Prostate gland (tissue), 2 donors: Measurements from ENCODE around the gene TMEM79. TPM values are rescaled to one million over a fixed set of nuclear protein-coding genes. Genes with fewer than 3 reads are reported as not detected.
A peak's percentile ranks its signal among the peaks of the same experiment; 100 is the strongest.

Experiments used
- DNase-seq: peaks from one replicate; pipeline ENCODE4 v3.0.0-alpha.2; 2019; ENCODE audit warnings: low spot score
- H3K27ac ChIP-seq, 2 donors: fragments of 200-600 bp; sonication (generic); 2 replicates each; pipeline ENCODE4 v1.5.1; 2017 to 2019
- H3K27me3 ChIP-seq: fragments of 200-600 bp; sonication (generic); replicated peaks from 2 replicates; pipeline ENCODE4 v1.5.1; 2019; ENCODE audit not compliant: insufficient read depth
- H3K36me3 ChIP-seq, 2 donors: fragments of 200-600 bp; sonication (generic); 1 replicate in 1 of 2; 2 replicates in 1 of 2; pipeline versions ENCODE4 v1.5.1 to v1.8.1; 2017 to 2019
- H3K4me1 ChIP-seq: fragments of 200-600 bp; sonication (generic); replicated peaks from 2 replicates; pipeline ENCODE4 v1.5.1; 2019
- H3K4me3 ChIP-seq, 2 donors: fragments of 200-600 bp; sonication (generic); 2 replicates each; pipeline ENCODE4 v1.5.1; 2017 to 2019
- H3K9me3 ChIP-seq: fragments of 200-600 bp; sonication (generic); 2 replicates; pipeline ENCODE4 v1.5.1; 2017
- POLR2A ChIP-seq: fragments of 450-650 bp; IDR thresholded peaks from one replicate; pipeline ENCODE4 v1.6.1; 2016; ENCODE audit warnings: antibody characterized with exemption, mild to moderate bottlenecking
- POLR2AphosphoS5 ChIP-seq: sonication (generic); formaldehyde crosslinking; IDR thresholded peaks from one replicate; pipeline ENCODE4 v1.6.1; 2017; ENCODE audit warnings: antibody characterized with exemption
- WGBS: methylation state at CpG from one replicate; pipeline ENCODE4 v1.1.5; 2018; 5-methylcytosine and 5-hydroxymethylcytosine counted together
- intact Hi-C: fragments of 100-400 bp; cut with DNase I; formaldehyde crosslinking; loops from one replicate; pipeline ENCODE4 v1.14.2; 2022
- total RNA-seq, 2 donors: library from RNA; depleted of rRNA; stranded (reverse); fragments of >200 nt; gene quantifications; one replicate each; pipeline ENCODE4 v1.1.0, GENCODE V29; 2016
- TF ChIP-seq, protein P1 (sequence below), 4 experiments: fragments of 200-600 bp in 2 of 4; fragments of 450-650 bp in 2 of 4; sonication (generic) in 2 of 4; IDR thresholded peaks; 1 replicate in 3 of 4; 2 replicates in 1 of 4; pipeline ENCODE4 v1.5.1; 2016 to 2019; ENCODE audit warnings: antibody characterized with exemption in 4 of 4, mild to moderate bottlenecking in 2 of 4, moderate library complexity in 2 of 4

Gene TMEM79
- total RNA-seq, 2 donors from 2014 or later = 20.7 to 34.3 TPM

- no peak for DNase-seq
- no peak within 1 kb of the TSS for H3K4me3 ChIP-seq
- TF ChIP-seq, protein P1, sequence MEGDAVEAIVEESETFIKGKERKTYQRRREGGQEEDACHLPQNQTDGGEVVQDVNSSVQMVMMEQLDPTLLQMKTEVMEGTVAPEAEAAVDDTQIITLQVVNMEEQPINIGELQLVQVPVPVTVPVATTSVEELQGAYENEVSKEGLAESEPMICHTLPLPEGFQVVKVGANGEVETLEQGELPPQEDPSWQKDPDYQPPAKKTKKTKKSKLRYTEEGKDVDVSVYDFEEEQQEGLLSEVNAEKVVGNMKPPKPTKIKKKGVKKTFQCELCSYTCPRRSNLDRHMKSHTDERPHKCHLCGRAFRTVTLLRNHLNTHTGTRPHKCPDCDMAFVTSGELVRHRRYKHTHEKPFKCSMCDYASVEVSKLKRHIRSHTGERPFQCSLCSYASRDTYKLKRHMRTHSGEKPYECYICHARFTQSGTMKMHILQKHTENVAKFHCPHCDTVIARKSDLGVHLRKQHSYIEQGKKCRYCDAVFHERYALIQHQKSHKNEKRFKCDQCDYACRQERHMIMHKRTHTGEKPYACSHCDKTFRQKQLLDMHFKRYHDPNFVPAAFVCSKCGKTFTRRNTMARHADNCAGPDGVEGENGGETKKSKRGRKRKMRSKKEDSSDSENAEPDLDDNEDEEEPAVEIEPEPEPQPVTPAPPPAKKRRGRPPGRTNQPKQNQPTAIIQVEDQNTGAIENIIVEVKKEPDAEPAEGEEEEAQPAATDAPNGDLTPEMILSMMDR (IDR thresholded peaks at IDR 0.05) = no peak
- TF ChIP-seq POLR2AphosphoS5 (no peak), POLR2A (no peak)
- H3K27me3 ChIP-seq = no peaks in the 10 kb centered on the region
- intact Hi-C loops = no loop called here
- H3K36me3 ChIP-seq = no peaks in the 10 kb centered on the region
- 89% methylated on average over 19 of the region's 19 CpGs for WGBS
- no peak within 1 kb of the TSS for H3K27ac ChIP-seq
- no peaks in the 10 kb centered on the region for H3K9me3 ChIP-seq
- peaks cover 6% of the 10 kb centered on the region for H3K4me1 ChIP-seq
Measured at GRCh38 chr1:156298852-156299357, 14.8 kb downstream of the TMEM79 start, which contains the start of gene VHLL. Gene VHLL (minus strand): TSS chr1:156299307. CDS start chr1:156299189, 118 bp downstream.

DNA sequence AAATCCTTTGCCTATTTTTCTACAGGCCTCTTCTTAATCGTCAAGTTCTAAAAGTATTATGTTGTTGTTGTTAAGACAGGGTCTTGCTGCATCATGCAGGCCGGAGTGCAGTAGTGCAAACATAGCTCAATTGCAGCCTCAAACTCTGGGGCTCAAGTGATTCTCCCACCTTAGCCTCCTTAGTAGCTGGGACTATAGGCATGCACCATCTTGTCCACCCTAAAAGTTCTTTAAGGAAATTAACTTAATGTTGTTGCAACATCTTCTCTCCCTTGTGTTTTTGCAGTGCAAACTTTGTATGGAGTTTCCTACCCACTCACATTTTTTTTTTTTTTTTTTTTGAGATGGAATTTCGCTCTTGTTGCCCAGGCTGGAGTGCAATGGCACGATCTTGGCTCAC lies 19.1 kb downstream of the TMEM79 start:
- Histone ChIP-seq H3K27me3 (no peaks in the 10 kb centered on the region), H3K4me1 (no peaks in the 10 kb centered on the region), H3K4me3 (no peak overlapping the region), H3K27ac (no peak overlapping the region), H3K36me3 (no peaks in the 10 kb centered on the region), H3K9me3 (no peaks in the 10 kb centered on the region)
- WGBS = 91% methylated on average over 4 of the region's 4 CpGs
- no peak for TF ChIP-seq POLR2AphosphoS5
- DNase-seq = no peak
- intact Hi-C loops = no loop called here

- no peaks in the 10 kb centered on the region for H3K9me3 ChIP-seq
- TF ChIP-seq POLR2AphosphoS5 = no peak
- no peak for TF ChIP-seq POLR2A
- TF ChIP-seq, protein P1 (IDR thresholded peaks at IDR 0.05) = no peak
- no peak for DNase-seq
- H3K36me3 ChIP-seq = peaks cover 0 to 3% of the 10 kb centered on the region in 2 donors
- H3K4me3 ChIP-seq = no peak overlapping the region
- no peak overlapping the region for H3K27ac ChIP-seq
- 55% methylated on average over 2 of the region's 2 CpGs for WGBS
- H3K27me3 ChIP-seq = no peaks in the 10 kb centered on the region
- no peaks in the 10 kb centered on the region for H3K4me1 ChIP-seq
- intact Hi-C loops = no loop called here
Measured at GRCh38 chr1:156305215-156305614, 21.1 kb downstream of the TMEM79 start.

- intact Hi-C loops = no loop called here
- Histone ChIP-seq H3K27ac (no peak overlapping the region), H3K4me3 (no peak overlapping the region), H3K27me3 (no peaks in the 10 kb centered on the region), H3K4me1 (no peaks in the 10 kb centered on the region), H3K36me3 (peaks cover 0 to 3% of the 10 kb centered on the region in 2 donors), H3K9me3 (no peaks in the 10 kb centered on the region)
- TF ChIP-seq POLR2AphosphoS5 (no peak), POLR2A (no peak)
- TF ChIP-seq, protein P1 (IDR thresholded peaks at IDR 0.05) = no peak
- no peak for DNase-seq
Measured at GRCh38 chr1:156308078-156308477, 24.0 kb downstream of the TMEM79 start.

GRCh38 chr1:156310962-156311361 lies 26.8 kb downstream of the TMEM79 start:
- no peaks in the 10 kb centered on the region for H3K27me3 ChIP-seq
- 60% methylated on average over 6 of the region's 6 CpGs for WGBS
- peak overlapping the region in 1 of 2 donors; percentile 13 for H3K27ac ChIP-seq
- no peaks in the 10 kb centered on the region for H3K4me1 ChIP-seq
- DNase-seq = peak; percentile 71
- no peak for TF ChIP-seq POLR2A
- TF ChIP-seq POLR2AphosphoS5 = peak; percentile 64
- TF ChIP-seq, protein P1 (IDR thresholded peaks at IDR 0.05) = no peak
- intact Hi-C loops = no loop called here
- peaks cover 3 to 5% of the 10 kb centered on the region in 2 donors for H3K36me3 ChIP-seq
- no peak overlapping the region for H3K4me3 ChIP-seq
- H3K9me3 ChIP-seq = no peaks in the 10 kb centered on the region
